LNCaP clone FGC (cell line): ENCODE results near the gene LSP1.

Source experiments
- DNase-seq: peaks from one replicate; pipeline ENCODE4 v3.0.0-alpha.2; 2011; ENCODE audit warnings: low read depth
- H3K4me3 ChIP-seq: 2 replicates; pipeline ENCODE4 v1.5.1; 2011; ENCODE audit warnings: mild to moderate bottlenecking, low read depth, low read length, control low read depth
- CTCF ChIP-seq: IDR thresholded peaks from 2 replicates; pipeline ENCODE4 v1.5.1; 2012; ENCODE audit warnings: mild to moderate bottlenecking; ENCODE audit not compliant: control insufficient read depth, insufficient read depth; ENCODE audit errors: extremely low read depth

Gene LSP1

GRCh38 chr11:1829039-1829820 lies 23.7 kb upstream of the LSP1 start:
- DNase-seq: no peak
- TF ChIP-seq CTCF: no peak
- no peak overlapping the region for H3K4me3 ChIP-seq

- H3K4me3 ChIP-seq: no peak overlapping the region
- no peak for DNase-seq
- no peak for TF ChIP-seq CTCF
Observed at GRCh38 chr11:1830004-1830321, 22.9 kb upstream of the LSP1 start.

- DNase-seq: no peak
- no peak overlapping the region for H3K4me3 ChIP-seq
- no peak for TF ChIP-seq CTCF
Observed at GRCh38 chr11:1830322-1831223, 22.3 kb upstream of the LSP1 start.

- no peak for TF ChIP-seq CTCF
- DNase-seq: no peak
- H3K4me3 ChIP-seq: no peak overlapping the region
Observed at GRCh38 chr11:1831338-1832210, 21.3 kb upstream of the LSP1 start.

- no peak for DNase-seq
- H3K4me3 ChIP-seq: no peak overlapping the region
- TF ChIP-seq CTCF: peak; percentile 85
Observed at GRCh38 chr11:1832211-1832919, 20.5 kb upstream of the LSP1 start.

- no peak for TF ChIP-seq CTCF
- DNase-seq: no peak
- no peak overlapping the region for H3K4me3 ChIP-seq
Observed at GRCh38 chr11:1832920-1833295, 20.0 kb upstream of the LSP1 start.
